ENCODE data around the gene SLC39A9.
"Not testable (repeated sequence)": the region's sequence is repeated elsewhere in the genome, so short reads cannot be mapped to it uniquely, and the experiment has no call there.

The SLC39A9 gene

DNA sequence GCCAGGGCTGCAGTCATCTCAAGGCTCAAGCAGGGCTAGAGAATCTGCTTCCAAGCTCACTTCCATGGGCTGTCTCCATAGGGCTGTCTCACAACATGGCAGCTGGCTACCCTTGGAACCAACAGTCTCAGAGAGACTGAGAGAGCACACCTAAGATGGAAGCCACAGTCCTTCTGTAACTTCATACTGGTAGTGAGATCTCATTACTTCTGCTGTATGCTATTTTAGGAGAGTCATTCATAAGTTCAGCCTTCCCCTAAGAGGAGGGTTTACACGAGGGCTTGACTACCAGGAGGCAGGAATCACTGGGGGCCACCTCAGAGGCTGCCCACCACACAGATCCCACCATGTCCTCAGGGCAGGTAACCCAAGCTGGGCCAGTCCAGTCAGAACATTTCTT, 30.1 kb upstream of the SLC39A9 start:
- DNase-seq (ENCODE audit: low read depth): no peak

GRCh38 chr14:69370061-69370460, 28.4 kb upstream of the SLC39A9 start:
- no peak for DNase-seq (ENCODE audit: low read depth)

- DNase-seq (ENCODE audit: low read depth): no peak
These were observed 26.3 kb upstream of the SLC39A9 start for GRCh38 chr14:69372146-69372545.

- no peak for DNase-seq (ENCODE audit: low read depth)
These were observed 25.4 kb upstream of the SLC39A9 start for GRCh38 chr14:69373104-69373503.

GRCh38 chr14:69374235-69374634, 24.3 kb upstream of the SLC39A9 start:
- no peak for DNase-seq (ENCODE audit: low read depth)

DNA sequence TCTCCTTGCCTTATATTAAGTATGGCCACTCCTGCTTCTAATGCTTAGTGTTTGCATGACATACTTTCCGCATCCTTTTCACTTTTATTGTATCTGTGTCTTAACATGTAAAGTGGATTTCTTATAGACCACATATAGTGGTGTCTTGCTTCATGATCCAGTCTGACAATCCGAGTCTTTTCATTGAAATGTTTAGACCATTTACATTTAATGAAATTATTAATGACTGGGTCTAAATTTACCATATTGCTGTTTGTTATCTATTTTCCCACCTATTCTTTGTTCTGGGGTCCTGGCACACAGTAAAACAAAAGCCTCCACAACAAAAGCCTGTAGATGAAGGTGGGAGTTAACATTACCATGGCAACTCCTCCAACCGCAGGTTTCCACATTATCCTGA, 23.3 kb upstream of the SLC39A9 start:
- no peak for DNase-seq (ENCODE audit: low read depth)

DNA sequence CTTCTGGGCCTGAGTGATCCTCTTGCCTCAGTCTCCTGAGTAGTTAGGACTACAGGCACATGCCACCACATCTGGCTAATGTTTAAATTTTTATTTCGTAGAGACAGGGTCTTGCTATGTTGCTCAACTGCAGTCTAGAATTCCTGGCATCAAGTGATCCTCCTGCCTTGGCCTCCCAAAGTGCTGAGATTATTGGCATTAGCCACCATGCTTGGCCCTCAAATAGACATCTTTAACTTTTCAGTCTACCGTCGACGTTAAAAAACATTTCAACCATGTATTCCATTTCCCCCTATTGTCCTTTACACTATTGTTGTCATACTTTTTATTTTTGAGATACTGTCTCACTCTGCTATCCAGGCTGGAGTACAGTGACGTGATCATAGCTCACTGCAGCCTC, 22.8 kb upstream of the SLC39A9 start:
- DNase-seq (ENCODE audit: low read depth): no peak

GRCh38 chr14:69376439-69376838, 22.1 kb upstream of the SLC39A9 start:
- no peak for DNase-seq (ENCODE audit: low read depth)

- no peak for DNase-seq (ENCODE audit: low read depth)
These were observed 20.2 kb upstream of the SLC39A9 start for GRCh38 chr14:69378274-69378673.

GRCh38 chr14:69387311-69387710, 11.2 kb upstream of the SLC39A9 start:
- no peak for DNase-seq (ENCODE audit: low read depth)

- DNase-seq (ENCODE audit: low read depth): not testable (repeated sequence)
These were observed 7.1 kb upstream of the SLC39A9 start for GRCh38 chr14:69391400-69391799.

DNA sequence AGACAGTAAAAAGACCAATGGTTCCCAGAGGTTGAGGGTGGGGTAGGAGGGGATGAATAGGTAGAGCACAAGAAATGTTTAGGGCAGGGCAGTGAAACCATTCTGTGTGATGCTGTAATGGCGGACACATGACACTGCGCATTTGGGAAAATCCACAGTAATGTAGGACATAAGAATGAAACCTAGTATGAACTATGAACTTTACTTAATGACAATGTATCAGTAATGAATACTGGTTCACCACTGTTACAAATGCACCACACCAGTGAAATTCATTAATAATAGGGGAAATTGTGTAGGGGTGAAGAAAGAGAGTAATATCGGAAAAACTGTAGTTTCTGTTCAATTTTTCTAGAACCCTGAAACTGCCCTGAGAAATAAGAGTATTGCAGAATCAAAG, 6.0 kb upstream of the SLC39A9 start:
- no peak for DNase-seq (ENCODE audit: low read depth)

DNA sequence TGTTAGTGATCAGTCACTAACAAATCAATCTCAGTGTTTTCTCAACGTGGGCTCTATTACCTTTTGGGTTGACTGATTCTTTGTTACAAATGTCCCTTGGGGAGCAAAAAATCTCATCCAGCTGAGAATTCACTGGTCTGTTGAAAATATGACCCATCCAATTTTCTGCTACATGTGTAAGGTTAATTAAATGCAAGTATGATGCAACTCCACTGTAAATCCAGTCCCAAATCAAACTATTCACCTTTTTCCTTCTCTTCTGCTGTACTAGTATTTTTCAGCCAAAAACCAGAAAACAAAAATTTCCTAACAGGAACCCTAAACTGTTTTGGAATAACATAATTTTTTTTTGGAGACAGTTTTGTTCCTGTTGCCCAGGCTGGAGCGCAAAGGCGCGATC, 2.6 kb upstream of the SLC39A9 start:
- no peak for DNase-seq (ENCODE audit: low read depth)

GRCh38 chr14:69398818-69399210, 322 bp downstream of the SLC39A9 start:
- no peak for DNase-seq (ENCODE audit: low read depth)

DNA sequence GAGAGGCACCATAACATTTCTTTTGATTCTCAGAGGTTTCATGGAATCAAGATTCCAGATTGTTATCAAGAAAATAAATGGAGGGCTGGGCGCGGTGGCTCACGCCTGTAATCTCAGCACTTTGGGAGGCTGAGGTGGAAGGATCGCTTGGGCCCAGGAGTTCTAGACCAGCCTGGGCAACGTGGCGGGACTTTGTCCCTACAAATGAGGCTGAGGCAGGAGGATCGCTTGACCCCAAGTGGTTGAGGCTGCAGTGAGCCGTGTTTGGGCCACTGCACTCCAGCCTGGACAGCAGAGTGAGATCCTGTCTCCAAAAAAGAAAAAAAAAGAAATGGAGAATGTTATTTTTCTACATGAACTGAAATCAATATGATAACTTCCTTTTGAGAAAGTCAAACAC, 1.3 kb downstream of the SLC39A9 start:
- DNase-seq (ENCODE audit: low read depth): no peak

- DNase-seq (ENCODE audit: low read depth): no peak
These were observed 1.7 kb downstream of the SLC39A9 start for GRCh38 chr14:69400154-69400553.

- DNase-seq (ENCODE audit: low read depth): no peak
These were observed 3.3 kb downstream of the SLC39A9 start for GRCh38 chr14:69401841-69402240.

DNA sequence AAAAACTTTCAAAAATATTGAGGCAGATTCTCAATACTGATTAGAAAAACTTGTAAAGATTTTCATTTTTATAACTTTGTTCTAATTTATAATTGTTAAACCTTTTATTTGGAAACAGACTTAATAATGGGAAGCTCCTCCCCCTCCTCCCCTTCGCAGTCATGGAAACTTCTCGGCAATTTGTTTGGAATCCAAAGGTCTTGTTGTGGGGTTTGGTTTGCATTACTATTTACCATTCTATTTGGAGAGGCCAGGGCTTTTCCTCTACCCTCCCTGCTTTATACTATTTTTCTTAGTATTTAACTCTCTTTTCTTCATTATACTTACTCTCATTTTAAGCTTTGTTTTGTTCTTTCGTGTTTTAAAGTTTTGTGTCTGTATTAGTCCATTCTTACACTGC, 6.0 kb downstream of the SLC39A9 start:
- no peak for DNase-seq (ENCODE audit: low read depth)

DNA sequence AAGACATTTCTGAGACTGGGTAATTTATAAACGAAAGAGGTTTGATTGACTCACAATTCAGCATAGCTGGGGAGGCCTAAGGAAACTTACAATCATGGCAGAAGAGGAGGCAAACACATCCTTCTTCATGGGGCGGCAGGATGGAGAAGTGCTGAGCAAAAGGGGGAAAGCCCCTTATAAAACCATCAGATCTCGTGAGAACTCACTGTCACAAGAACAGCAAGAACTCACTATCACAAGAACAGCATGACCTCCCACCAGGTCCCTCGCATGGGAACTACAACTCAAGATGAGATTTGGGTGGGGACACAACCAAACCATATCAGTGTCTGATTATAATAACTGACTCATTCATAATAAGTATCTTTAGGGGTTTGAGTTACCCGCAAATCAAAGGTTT, 6.4 kb downstream of the SLC39A9 start:
- DNase-seq (ENCODE audit: low read depth): no peak

- DNase-seq (ENCODE audit: low read depth): no peak
These were observed 7.3 kb downstream of the SLC39A9 start for GRCh38 chr14:69405762-69406161.

DNA sequence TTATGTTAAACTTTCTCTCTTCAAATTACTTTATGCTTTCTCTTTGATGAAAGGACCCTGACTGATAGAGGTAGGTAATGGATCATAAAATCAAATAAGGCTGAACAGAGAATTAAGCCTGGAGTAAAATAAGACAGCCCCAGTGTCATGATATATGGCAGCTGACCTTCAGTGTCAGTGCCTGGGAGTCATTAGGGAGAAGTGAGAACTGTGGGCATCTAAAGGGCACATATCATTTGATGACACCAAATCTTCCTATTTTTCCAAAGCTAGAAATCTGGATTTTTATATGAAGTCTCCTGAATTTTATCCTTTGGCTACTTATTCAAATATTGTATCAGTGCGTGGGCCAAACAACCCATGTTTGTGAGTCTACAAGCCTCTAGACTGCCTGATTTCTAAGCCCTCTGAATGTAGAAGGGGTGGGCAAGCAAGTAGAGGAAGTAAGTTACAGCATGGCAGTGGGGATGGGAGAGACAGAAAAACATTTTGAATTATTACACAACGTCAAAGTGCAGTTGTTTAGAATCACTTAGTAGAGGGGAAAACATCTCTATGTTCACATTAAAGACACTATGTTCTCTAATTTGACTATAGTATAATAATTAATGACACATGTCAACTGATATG, 10.0 kb downstream of the SLC39A9 start:
- DNase-seq (ENCODE audit: low read depth): no peak

DNA sequence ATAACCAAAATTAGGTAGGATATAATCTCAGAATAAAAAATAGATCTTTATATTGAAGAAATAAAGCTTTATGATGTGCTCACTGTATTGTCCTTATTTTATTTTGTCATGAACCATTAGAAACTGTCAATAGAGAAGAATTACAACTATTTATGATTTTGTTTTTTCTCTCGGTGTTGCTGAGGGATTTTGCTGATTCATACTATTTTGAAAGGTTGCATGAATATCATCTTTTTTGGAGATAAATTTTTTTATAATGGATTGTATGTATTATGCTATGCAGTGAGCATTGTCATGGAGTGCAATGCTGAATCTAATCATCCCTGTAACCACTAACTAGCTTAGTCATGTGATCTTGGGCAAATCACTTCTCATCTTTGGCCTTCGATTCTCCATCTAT, 15.0 kb downstream of the SLC39A9 start:
- no peak for DNase-seq (ENCODE audit: low read depth)

DNA sequence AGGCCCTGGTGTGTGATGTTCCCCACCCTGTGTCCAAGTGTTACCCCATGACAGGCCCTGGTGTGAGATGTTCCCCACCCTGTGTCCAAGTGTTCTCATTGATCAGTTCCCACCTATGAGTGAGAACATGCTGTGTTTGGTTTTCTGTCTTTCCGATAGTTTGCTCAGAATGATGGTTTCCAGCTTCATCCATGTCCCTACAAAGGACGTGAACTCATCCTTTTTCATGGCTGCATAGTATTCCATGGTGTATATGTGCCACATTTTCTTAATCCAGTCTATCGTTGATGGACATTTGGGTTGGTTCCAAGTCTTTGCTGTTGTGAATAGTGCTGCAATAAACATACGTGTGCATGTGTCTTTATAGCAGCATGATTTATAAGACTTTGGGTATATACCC, 17.6 kb downstream of the SLC39A9 start:
- not testable (repeated sequence) for DNase-seq (ENCODE audit: low read depth)

- DNase-seq (ENCODE audit: low read depth): no peak
These were observed 24.8 kb downstream of the SLC39A9 start for GRCh38 chr14:69423279-69423678.
